HepG2 (cell line): ENCODE data around the gene MRPS2. TPM values are rescaled to one million over a fixed set of nuclear protein-coding genes. Genes with fewer than 3 reads are reported as not detected.

Experiments used
- ARNTL ChIP-seq: sonication (generic); formaldehyde crosslinking; IDR thresholded peaks from 2 replicates; pipeline ENCODE4 v1.4.0; 2020; ENCODE audit warnings: mild to moderate bottlenecking, missing genetic modification reagents
- BHLHE40 ChIP-seq: IDR thresholded peaks from 2 replicates; pipeline ENCODE4 v1.6.1; 2011; ENCODE audit warnings: low read length, improper control_type of control experiment
- DDIT3 ChIP-seq: sonication (generic); formaldehyde crosslinking; IDR thresholded peaks from 2 replicates; pipeline ENCODE4 v1.4.0; 2020; ENCODE audit warnings: mild to moderate bottlenecking, missing genetic modification reagents
- ESRRA ChIP-seq: sonication (generic); formaldehyde crosslinking; IDR thresholded peaks from 2 replicates; pipeline ENCODE4 v1.5.1; 2020; ENCODE audit warnings: mild to moderate bottlenecking, low read depth, missing genetic modification reagents
- FOXJ3 ChIP-seq: sonication (generic); formaldehyde crosslinking; IDR thresholded peaks from 2 replicates; pipeline ENCODE4 v1.4.0; 2020; ENCODE audit warnings: missing genetic modification reagents, mild to moderate bottlenecking, borderline replicate concordance
- KDM5A ChIP-seq: fragments of 200-600 bp; sonication (generic); IDR thresholded peaks from 2 replicates; pipeline ENCODE4 v1.7.0; 2018; ENCODE audit warnings: antibody characterized with exemption, mild to moderate bottlenecking, low read length, borderline replicate concordance
- KLF15 ChIP-seq: sonication (generic); formaldehyde crosslinking; IDR thresholded peaks from 2 replicates; pipeline ENCODE4 v1.8.1; 2023; ENCODE audit warnings: borderline replicate concordance, mild to moderate bottlenecking, inconsistent platforms, missing genetic modification reagents, mixed read lengths
- MYNN ChIP-seq: sonication (generic); formaldehyde crosslinking; IDR thresholded peaks from 2 replicates; pipeline ENCODE4 v1.4.0; 2020; ENCODE audit warnings: mild to moderate bottlenecking, low read depth, missing genetic modification reagents
- NFYB ChIP-seq: sonication (generic); formaldehyde crosslinking; IDR thresholded peaks from 2 replicates; pipeline ENCODE4 v1.4.0; 2020; ENCODE audit warnings: missing genetic modification reagents
- REST ChIP-seq, 2 experiments: IDR thresholded peaks; 2 replicates each; pipeline ENCODE4 v1.6.1; 2011 to 2012; ENCODE audit warnings: low read length in 2 of 2, borderline replicate concordance in 1 of 2, low read depth in 1 of 2, mild to moderate bottlenecking in 1 of 2, moderate library complexity in 1 of 2
- SNRNP70 ChIP-seq: fragments of 200-400 bp; formaldehyde crosslinking; IDR thresholded peaks from 2 replicates; pipeline ENCODE4 v1.6.1; 2017; ENCODE audit warnings: mild to moderate bottlenecking, low read depth, low read length, moderate library complexity
- TAF15 ChIP-seq: fragments of 200-400 bp; formaldehyde crosslinking; IDR thresholded peaks from one replicate; pipeline ENCODE4 v1.6.1; 2018; ENCODE audit warnings: mild to moderate bottlenecking, low read depth, low read length; ENCODE audit not compliant: poor library complexity, severe bottlenecking
- WIZ ChIP-seq: sonication (generic); formaldehyde crosslinking; IDR thresholded peaks from 2 replicates; pipeline ENCODE4 v1.5.1; 2020; ENCODE audit warnings: mild to moderate bottlenecking, missing genetic modification reagents
- ZBTB37 ChIP-seq: sonication (generic); formaldehyde crosslinking; IDR thresholded peaks from 2 replicates; pipeline ENCODE4 v1.4.0; 2020; ENCODE audit warnings: mild to moderate bottlenecking, missing genetic modification reagents
- ZKSCAN1 ChIP-seq: fragments of 150-350 bp; IDR thresholded peaks from 2 replicates; pipeline ENCODE4 v1.6.1; 2014; ENCODE audit warnings: low read length
- ZNF17 ChIP-seq: sonication (generic); formaldehyde crosslinking; IDR thresholded peaks from 2 replicates; pipeline ENCODE4 v1.5.0; 2020; ENCODE audit warnings: mild to moderate bottlenecking, missing genetic modification reagents
- polyA plus RNA-seq, 8 experiments: library from polyadenylated mRNA; depleted of rRNA in 3 of 8; stranded (reverse) in 7 of 8; unstranded in 1 of 8; fragments of >200 nt; fragmentation: Illumina TruSeq in 4 of 8; extraction: Trizol in 4 of 8; gene quantifications; 2 replicates each; pipeline versions ENCODE4 v1.2.1 to v1.2.3, GENCODE V29; 2011 to 2016; ENCODE audit warnings: low read depth in 4 of 8, missing spikeins in 1 of 8, mixed read lengths in 1 of 8; ENCODE audit not compliant: insufficient read depth in 1 of 8
- total RNA-seq, 5 experiments: library from RNA; depleted of rRNA; stranded (reverse); fragments of >200 nt; fragmentation: Illumina TruSeq; extraction: Trizol; gene quantifications; 2 replicates each; pipeline ENCODE4 v1.2.3, GENCODE V29; 2016; ENCODE audit warnings: low read depth in 1 of 5
- TF ChIP-seq, protein P1 (sequence below): sonication (generic); formaldehyde crosslinking; IDR thresholded peaks from 2 replicates; pipeline ENCODE4 v1.4.0; 2020; ENCODE audit warnings: missing genetic modification reagents
- TF ChIP-seq, protein P2 (sequence below): sonication (generic); formaldehyde crosslinking; conservative IDR thresholded peaks from 2 replicates; pipeline ENCODE4 v1.8.0; 2022; ENCODE audit warnings: mild to moderate bottlenecking, moderate library complexity, missing genetic modification reagents

The MRPS2 gene
- total and polyA plus RNA-seq, 2 of the 13 experiments (the other 11 are each of a cell fraction or from before 2014, with no cell fraction given) = 44.4 to 86.7 TPM

DNA sequence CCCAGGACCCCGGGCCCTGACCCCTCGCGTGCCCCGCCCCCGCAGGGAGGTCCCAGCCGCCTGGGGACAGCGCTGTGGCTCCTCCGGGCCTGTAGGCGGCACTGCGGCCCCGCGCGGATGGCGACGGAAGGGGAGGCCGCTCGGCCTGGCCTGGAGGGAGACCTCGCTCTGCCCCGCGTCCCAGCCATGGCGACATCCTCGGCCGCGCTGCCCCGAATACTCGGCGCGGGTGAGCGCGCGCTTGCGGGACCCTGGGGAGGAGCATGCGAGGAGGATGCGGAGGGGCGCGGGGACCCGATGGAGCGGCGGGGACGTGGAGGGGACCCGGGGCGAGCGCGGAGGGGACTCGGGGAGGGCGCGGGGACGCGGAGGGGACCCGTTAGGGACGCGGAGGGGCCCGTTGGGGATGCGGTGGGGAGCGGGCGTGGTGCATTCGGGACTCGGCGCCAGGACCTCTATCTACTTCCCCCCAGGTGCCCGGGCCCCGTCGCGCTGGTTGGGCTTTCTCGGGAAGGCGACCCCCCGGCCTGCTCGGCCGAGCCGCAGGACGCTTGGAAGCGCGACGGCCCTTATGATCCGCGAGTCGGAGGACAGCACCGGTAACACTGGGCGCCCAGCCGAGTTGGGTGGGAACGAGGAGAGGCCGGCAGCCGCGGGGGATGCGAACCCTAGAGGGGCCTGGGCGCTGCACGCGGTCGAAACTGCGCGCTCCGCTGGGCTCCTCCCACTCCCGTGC lies at the start of gene MRPS2 (continued):
- TF ChIP-seq REST (IDR thresholded peaks at IDR 0.05; ENCODE audit: borderline replicate concordance in 1 of 2, low read depth in 1 of 2, low read length in 2 of 2) (no peak), ZKSCAN1 (no peak), WIZ (CRISPR knock-in tag) (peak; percentile 89; the same call in 1 of the 2 replicates), SNRNP70 (no peak), KDM5A (peak; percentile 88), KLF15 (no peak), ARNTL (CRISPR knock-in tag) (no peak; the same call in 1 of the 2 replicates), ESRRA (no peak; the same call in 1 of the 2 replicates), NFYB (CRISPR knock-in tag) (no peak; the same call in 1 of the 2 replicates), TAF15 (no peak), FOXJ3 (no peak), DDIT3 (no peak), ZBTB37 (CRISPR knock-in tag) (no peak), MYNN (CRISPR knock-in tag) (no peak), BHLHE40 (peak; percentile 79), ZNF17 (CRISPR knock-in tag) (no peak)
- TF ChIP-seq, protein P1, sequence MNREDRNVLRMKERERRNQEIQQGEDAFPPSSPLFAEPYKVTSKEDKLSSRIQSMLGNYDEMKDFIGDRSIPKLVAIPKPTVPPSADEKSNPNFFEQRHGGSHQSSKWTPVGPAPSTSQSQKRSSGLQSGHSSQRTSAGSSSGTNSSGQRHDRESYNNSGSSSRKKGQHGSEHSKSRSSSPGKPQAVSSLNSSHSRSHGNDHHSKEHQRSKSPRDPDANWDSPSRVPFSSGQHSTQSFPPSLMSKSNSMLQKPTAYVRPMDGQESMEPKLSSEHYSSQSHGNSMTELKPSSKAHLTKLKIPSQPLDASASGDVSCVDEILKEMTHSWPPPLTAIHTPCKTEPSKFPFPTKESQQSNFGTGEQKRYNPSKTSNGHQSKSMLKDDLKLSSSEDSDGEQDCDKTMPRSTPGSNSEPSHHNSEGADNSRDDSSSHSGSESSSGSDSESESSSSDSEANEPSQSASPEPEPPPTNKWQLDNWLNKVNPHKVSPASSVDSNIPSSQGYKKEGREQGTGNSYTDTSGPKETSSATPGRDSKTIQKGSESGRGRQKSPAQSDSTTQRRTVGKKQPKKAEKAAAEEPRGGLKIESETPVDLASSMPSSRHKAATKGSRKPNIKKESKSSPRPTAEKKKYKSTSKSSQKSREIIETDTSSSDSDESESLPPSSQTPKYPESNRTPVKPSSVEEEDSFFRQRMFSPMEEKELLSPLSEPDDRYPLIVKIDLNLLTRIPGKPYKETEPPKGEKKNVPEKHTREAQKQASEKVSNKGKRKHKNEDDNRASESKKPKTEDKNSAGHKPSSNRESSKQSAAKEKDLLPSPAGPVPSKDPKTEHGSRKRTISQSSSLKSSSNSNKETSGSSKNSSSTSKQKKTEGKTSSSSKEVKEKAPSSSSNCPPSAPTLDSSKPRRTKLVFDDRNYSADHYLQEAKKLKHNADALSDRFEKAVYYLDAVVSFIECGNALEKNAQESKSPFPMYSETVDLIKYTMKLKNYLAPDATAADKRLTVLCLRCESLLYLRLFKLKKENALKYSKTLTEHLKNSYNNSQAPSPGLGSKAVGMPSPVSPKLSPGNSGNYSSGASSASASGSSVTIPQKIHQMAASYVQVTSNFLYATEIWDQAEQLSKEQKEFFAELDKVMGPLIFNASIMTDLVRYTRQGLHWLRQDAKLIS = no peak
- TF ChIP-seq, protein P2, sequence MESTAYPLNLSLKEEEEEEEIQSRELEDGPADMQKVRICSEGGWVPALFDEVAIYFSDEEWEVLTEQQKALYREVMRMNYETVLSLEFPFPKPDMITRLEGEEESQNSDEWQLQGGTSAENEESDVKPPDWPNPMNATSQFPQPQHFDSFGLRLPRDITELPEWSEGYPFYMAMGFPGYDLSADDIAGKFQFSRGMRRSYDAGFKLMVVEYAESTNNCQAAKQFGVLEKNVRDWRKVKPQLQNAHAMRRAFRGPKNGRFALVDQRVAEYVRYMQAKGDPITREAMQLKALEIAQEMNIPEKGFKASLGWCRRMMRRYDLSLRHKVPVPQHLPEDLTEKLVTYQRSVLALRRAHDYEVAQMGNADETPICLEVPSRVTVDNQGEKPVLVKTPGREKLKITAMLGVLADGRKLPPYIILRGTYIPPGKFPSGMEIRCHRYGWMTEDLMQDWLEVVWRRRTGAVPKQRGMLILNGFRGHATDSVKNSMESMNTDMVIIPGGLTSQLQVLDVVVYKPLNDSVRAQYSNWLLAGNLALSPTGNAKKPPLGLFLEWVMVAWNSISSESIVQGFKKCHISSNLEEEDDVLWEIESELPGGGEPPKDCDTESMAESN = peak; percentile 67
